Activated CD8-positive, alpha-beta T cell treated with anti-CD3 and anti-CD28 coated beads, Interleukin-2, amount 10 ng/mL, durations not matched to agents 7 days and 5 days (primary cell): ENCODE results near the gene NRAS. TPM values are rescaled to one million over a fixed set of nuclear protein-coding genes. Genes with fewer than 3 reads are reported as not detected.

Experiments
- ATAC-seq: fragments of 150-1000 bp; cut with Tn5 transposase; one replicate; pipeline ENCODE4 v1.10.0; 2021; ENCODE audit warnings: moderate library complexity
- CTCF ChIA-PET: fragments of 350-600 bp; sonication (Branson Sonifier 250); formaldehyde crosslinking; loops from one replicate; lab custom pipeline; 2021; ENCODE audit warnings: antibody characterized with exemption; lab: Charles Lee
- POLR2A ChIA-PET: fragments of 350-600 bp; sonication (Branson Sonifier 250); formaldehyde crosslinking; loops from one replicate; lab custom pipeline; 2021; ENCODE audit warnings: antibody characterized with exemption; lab: Charles Lee
- DNase-seq: peaks from one replicate; pipeline ENCODE4 v3.0.0-alpha.2; 2020
- H3K27ac Mint-ChIP-seq: one replicate; pipeline ENCODE4 v1.8.0; 2021; ENCODE audit warnings: mild to moderate bottlenecking, mixed read lengths
- H3K27me3 Mint-ChIP-seq: one replicate; pipeline ENCODE4 v1.8.0; 2021; ENCODE audit warnings: low read depth, mixed read lengths
- H3K36me3 Mint-ChIP-seq: one replicate; pipeline ENCODE4 v1.8.0; 2021; ENCODE audit warnings: low read depth, mixed read lengths
- H3K4me1 Mint-ChIP-seq: one replicate; pipeline ENCODE4 v1.8.0; 2021; ENCODE audit warnings: low read depth, mixed read lengths
- H3K4me3 Mint-ChIP-seq: one replicate; pipeline ENCODE4 v1.8.0; 2021; ENCODE audit warnings: mild to moderate bottlenecking, mixed read lengths
- H3K9me3 Mint-ChIP-seq: one replicate; pipeline ENCODE4 v1.8.0; 2022; ENCODE audit warnings: mixed read lengths; ENCODE audit not compliant: insufficient read depth
- total RNA-seq, 2 experiments: library from RNA; stranded (reverse); gene quantifications; one replicate each; pipeline ENCODE4 v1.2.3, GENCODE V29; 2021

The NRAS gene
- total RNA-seq, 2 experiments from 2014 or later: 50.3 to 51.7 TPM

DNA sequence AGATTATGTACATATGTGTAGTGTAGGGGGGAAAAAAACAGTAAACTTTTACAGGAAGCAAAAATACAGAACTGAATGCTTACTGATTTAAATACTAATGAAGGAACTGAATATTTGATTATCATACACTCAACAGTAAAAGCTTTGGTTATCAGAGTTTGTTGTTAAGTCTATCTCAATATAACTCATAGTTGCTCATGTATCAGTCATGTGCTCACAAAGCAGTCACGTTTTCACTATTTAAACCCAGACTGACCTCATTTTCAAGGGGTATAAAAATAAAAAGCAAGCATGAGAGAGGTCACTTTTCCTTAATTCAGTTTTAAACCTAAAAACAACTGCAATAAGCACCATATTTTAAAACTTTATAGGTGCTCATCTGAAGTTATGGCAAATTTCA, 6.9 kb upstream of the NRAS start:
- CTCF ChIA-PET: no interaction called here
- peaks cover 75% of the 10 kb centered on the region for H3K36me3 Mint-ChIP-seq
- no peak for ATAC-seq

DNA sequence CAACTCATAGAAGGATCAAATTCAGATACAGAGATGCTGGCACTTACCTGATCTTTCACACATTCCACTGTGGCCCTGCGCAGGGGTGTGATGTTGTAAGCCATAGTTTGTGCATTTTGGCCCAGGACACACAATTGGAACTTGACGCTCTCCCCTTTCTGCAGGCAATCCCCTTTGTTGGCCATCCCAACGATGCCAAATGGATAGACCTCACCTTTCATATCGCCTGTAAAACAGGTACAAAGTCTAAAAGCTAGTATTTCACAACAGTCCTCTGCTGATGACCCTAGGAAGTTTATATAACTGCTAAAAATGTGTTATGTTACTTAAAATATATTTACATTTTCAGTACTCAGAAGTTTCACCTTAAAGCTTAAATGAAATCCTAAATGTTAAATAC, 3.9 kb upstream of the NRAS start:
- no peaks in the 10 kb centered on the region for H3K9me3 Mint-ChIP-seq
- ATAC-seq (no peak), DNase-seq (no peak)
- no peak overlapping the region for H3K27ac Mint-ChIP-seq
- no peak overlapping the region for H3K4me3 Mint-ChIP-seq
- H3K36me3 Mint-ChIP-seq: peaks cover 73% of the 10 kb centered on the region
- CTCF ChIA-PET: no interaction called here
- peaks cover 19% of the 10 kb centered on the region for H3K4me1 Mint-ChIP-seq
- POLR2A ChIA-PET: no interaction called here
- no peaks in the 10 kb centered on the region for H3K27me3 Mint-ChIP-seq

More for the DNA sequence above, 6.9 kb upstream of the NRAS start:
- Mint-ChIP-seq H3K27ac (no peak overlapping the region), H3K4me3 (no peak overlapping the region), H3K27me3 (no peaks in the 10 kb centered on the region), H3K4me1 (peaks cover 5% of the 10 kb centered on the region), H3K9me3 (no peaks in the 10 kb centered on the region)
- DNase-seq: no peak
- POLR2A ChIA-PET: no interaction called here

DNA sequence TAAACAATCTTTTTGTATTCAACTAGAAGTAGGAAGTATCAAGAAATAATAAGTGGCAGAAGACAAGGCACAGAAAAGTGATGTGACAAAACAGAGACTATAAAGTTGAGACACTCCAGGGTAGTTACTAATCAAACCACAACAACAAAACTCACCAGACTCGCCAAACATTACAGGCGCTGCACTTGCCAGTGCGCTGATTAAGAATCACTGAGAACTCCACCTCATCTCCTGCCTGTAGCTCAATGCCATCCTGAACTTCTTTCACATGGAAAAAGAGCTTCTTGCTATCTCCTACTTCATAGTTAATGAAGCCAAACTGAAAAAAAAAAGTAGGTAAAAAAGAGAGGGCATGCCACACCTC, 2.8 kb upstream of the NRAS start:
- Mint-ChIP-seq H3K27ac (no peak overlapping the region), H3K4me1 (peaks cover 20% of the 10 kb centered on the region), H3K27me3 (no peaks in the 10 kb centered on the region)

DNA sequence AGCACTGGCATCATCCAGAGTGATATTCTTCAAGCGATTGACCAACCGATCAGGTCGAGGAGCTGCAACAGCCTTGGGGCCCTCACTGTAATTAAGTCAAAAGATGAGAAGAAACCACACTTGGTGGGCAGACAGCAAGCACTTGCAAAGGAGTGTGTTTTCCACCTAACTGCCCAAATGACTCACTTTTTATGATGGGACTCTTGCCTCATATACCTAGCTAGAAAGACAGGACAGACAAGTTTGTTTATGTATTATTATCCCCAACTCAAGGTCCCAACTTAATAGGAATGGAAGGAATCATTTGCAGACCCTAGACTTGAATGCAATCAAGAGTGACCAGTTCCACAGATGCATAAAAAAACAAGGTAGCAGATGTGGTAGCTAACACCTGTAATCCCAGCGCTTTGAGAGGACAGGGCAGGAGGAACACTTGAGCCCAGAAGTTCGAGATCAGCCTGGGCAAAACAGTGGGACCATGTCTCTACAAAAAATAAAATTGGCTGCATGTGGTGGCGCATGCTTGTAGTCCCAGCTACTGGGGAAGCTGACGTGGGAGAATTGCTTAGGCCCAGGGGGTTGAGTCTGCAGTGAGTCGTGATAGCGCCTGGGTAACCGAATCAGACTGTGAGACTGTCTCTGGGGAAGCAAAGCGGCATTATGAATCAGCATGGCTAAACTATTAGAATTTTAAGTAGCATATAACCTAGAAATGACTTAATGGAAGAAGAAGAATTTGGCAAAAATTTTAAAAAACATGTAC, 2.3 kb upstream of the NRAS start:
- DNase-seq (no peak), ATAC-seq (no peak)
- H3K4me1 Mint-ChIP-seq: peaks cover 23% of the 10 kb centered on the region
- H3K27ac Mint-ChIP-seq: peak overlapping the region; percentile 24
- ChIA-PET CTCF (no interaction called here), POLR2A (no interaction called here)
- H3K36me3 Mint-ChIP-seq: peaks cover 71% of the 10 kb centered on the region
- H3K27me3 Mint-ChIP-seq: no peaks in the 10 kb centered on the region
- H3K4me3 Mint-ChIP-seq: no peak overlapping the region
- no peaks in the 10 kb centered on the region for H3K9me3 Mint-ChIP-seq

More for the DNA sequence above, 2.8 kb upstream of the NRAS start:
- POLR2A ChIA-PET: no interaction called here
- DNase-seq: no peak
- CTCF ChIA-PET: no interaction called here
- ATAC-seq: no peak
- Mint-ChIP-seq H3K4me3 (no peak overlapping the region), H3K9me3 (no peaks in the 10 kb centered on the region), H3K36me3 (peaks cover 70% of the 10 kb centered on the region)

DNA sequence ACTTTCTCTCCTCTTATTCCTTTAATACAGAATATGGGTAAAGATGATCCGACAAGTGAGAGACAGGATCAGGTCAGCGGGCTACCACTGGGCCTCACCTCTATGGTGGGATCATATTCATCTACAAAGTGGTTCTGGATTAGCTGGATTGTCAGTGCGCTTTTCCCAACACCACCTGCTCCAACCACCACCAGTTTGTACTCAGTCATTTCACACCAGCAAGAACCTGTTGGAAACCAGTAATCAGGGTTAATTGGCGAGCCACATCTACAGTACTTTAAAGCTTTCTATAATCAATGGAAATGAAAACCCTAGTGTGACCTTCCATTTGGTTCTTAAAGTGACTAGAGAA, 643 bp downstream of the NRAS start:
- ATAC-seq (no peak), DNase-seq (no peak)
- H3K4me3 Mint-ChIP-seq: peak overlapping the region; percentile 95
- POLR2A ChIA-PET: interaction anchor here (0.5 to 2.2 kb wide), 14 partner anchors 10 to 249 kb away, joined by 3 to 14 read pairs (median 3); partner anchors contain the start of genes BCAS2 and CSDE1
- CTCF ChIA-PET: interaction anchor here (0.7 to 2.0 kb wide), 9 partner anchors 9 to 375 kb away, joined by 3 to 10 read pairs (median 4); partner anchors contain the start of genes CSDE1, DENND2C and SIKE1
- peaks cover 23% of the 10 kb centered on the region for H3K4me1 Mint-ChIP-seq
- no peaks in the 10 kb centered on the region for H3K9me3 Mint-ChIP-seq
- peaks cover 65% of the 10 kb centered on the region for H3K36me3 Mint-ChIP-seq
- H3K27ac Mint-ChIP-seq: peak overlapping the region; percentile 99
- no peaks in the 10 kb centered on the region for H3K27me3 Mint-ChIP-seq

DNA sequence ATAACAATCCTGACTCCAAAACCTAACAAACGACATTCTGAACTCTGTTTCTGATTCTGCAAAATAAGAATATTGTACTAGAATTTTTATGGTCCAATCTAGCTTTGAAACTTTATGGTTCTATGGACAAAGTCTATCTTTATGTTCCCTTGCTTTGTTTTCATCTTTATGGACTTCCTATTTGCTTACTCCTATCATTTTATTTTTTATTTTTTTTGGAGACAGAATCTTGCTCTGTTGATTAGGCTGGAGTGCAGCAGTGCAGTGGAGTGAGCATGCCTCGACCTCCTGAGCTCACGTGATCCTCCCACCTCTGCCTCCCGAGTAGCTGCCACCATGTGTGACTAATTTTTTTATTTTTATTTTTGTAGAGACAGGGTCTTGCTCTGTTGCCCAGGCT, 3.6 kb downstream of the NRAS start:
- CTCF ChIA-PET: no interaction called here
- H3K4me1 Mint-ChIP-seq: peaks cover 21% of the 10 kb centered on the region
- no peaks in the 10 kb centered on the region for H3K27me3 Mint-ChIP-seq
- POLR2A ChIA-PET: interaction anchor here (0.7 kb wide), 1 partner anchor 45 kb away, joined by 3 read pairs; the partner anchor contains the start of gene CSDE1
- DNase-seq: no peak
- H3K4me3 Mint-ChIP-seq: no peak overlapping the region
- peaks cover 54% of the 10 kb centered on the region for H3K36me3 Mint-ChIP-seq
- no peak for ATAC-seq
- no peaks in the 10 kb centered on the region for H3K9me3 Mint-ChIP-seq
- H3K27ac Mint-ChIP-seq: no peak overlapping the region

DNA sequence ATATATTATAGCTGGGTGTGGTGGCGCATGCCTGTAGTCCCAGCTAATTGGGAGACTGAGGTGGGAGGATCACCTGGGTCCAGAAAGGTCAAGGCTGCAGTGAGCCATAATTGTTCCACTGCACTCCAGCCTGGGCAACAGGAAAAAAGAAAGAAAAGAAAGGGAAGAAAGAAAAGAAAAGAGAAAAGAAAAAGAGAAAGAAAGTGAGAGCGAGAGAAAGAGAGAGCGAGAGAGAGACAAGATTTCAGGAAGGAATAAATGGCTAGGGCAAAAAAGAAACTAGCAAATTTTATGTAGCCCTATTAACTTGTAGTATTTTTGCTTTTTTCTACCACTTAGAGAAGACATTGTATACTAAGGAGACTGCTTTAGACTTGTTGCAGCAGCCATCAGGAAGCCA, 6.2 kb downstream of the NRAS start:
- Mint-ChIP-seq H3K27ac (peak overlapping the region; percentile 44), H3K9me3 (no peaks in the 10 kb centered on the region), H3K4me1 (peaks cover 7% of the 10 kb centered on the region), H3K27me3 (no peaks in the 10 kb centered on the region), H3K4me3 (no peak overlapping the region), H3K36me3 (peaks cover 59% of the 10 kb centered on the region)
- ATAC-seq: no peak
- DNase-seq: no peak
- POLR2A ChIA-PET: no interaction called here
- CTCF ChIA-PET: interaction anchor here (1.6 kb wide), 1 partner anchor 364 kb away, joined by 4 read pairs; no protein-coding TSS in a partner anchor

DNA sequence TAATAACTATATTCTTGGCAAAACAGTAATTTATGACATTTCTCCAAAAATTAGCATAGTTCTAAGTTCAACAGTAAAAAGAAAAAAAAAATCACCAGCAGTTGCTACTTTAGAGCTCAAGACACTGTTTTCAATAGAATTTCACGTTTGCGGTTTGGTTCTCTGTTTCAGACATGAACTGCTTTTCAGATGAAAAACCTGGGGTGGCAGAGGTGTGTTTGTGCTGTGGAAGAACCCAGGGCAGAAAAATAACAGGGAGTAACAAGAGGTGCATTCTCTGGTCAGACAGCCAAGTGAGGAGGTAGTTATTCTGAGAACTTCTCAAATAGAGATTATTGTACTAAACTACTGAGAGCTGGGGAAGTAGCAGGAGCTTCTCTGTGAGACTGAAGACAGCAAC, 9.0 kb downstream of the NRAS start:
- ATAC-seq (no peak), DNase-seq (no peak)
- H3K27me3 Mint-ChIP-seq: no peaks in the 10 kb centered on the region
- H3K36me3 Mint-ChIP-seq: peaks cover 50% of the 10 kb centered on the region
- no peaks in the 10 kb centered on the region for H3K9me3 Mint-ChIP-seq
- CTCF ChIA-PET: interaction anchor here (1.2 kb wide), 1 partner anchor 8 kb away, joined by 3 read pairs; no protein-coding TSS in a partner anchor
- H3K4me3 Mint-ChIP-seq: no peak overlapping the region
- peaks cover 3% of the 10 kb centered on the region for H3K4me1 Mint-ChIP-seq
- H3K27ac Mint-ChIP-seq: no peak overlapping the region
- POLR2A ChIA-PET: no interaction called here

DNA sequence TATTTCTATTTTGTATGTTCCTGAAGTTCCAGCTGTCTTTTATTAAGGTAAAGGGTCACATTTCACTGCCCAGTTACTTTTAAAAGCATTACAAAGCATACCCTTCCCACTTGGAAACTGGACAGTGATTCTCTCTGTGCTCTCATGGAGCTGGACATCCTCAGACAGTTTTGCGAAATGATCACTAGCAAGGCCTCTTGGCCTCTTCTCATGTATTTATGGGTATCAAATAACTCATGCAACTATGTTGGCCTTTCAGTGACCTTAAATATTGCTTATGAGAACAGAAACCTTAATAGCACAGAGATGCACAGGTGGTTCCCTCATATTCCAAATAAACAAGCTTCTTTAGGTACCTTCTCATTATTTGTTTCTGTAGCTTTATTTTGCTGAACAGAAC, 13.3 kb downstream of the NRAS start:
- H3K9me3 Mint-ChIP-seq: no peaks in the 10 kb centered on the region
- ChIA-PET CTCF (interaction anchor here (0.9 to 1.0 kb wide), 2 partner anchors 8 to 13 kb away, joined by 3 read pairs; partner anchors contain the start of gene AMPD1), POLR2A (no interaction called here)

DNA sequence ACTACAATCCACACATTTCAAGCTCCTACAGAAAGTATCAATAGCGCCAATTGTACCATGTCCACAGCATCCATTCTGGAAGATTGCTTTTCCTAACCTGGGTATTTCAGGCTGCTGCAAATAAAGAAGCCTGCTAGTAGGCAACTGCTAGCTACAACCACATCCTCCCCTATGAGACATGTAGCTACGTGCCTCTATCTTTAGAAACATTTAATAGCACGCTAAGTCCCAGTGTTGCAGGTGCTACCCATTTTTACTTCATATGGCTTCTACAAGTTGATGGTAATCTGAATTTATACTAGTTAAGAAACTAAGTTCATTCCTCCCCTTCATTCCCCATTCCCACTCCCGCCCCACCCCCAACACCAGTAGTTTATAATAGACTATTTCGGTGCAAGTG, 13.8 kb downstream of the NRAS start:
- Mint-ChIP-seq H3K4me1 (peaks cover 6% of the 10 kb centered on the region), H3K27ac (no peak overlapping the region), H3K4me3 (no peak overlapping the region), H3K36me3 (peaks cover 24% of the 10 kb centered on the region), H3K9me3 (no peaks in the 10 kb centered on the region), H3K27me3 (peaks cover 2% of the 10 kb centered on the region)
- CTCF ChIA-PET: interaction anchor here (0.9 kb wide), 1 partner anchor 13 kb away, joined by 3 read pairs; no protein-coding TSS in a partner anchor
- no peak for DNase-seq
- ATAC-seq: no peak
- POLR2A ChIA-PET: no interaction called here

More for the DNA sequence above, 13.3 kb downstream of the NRAS start:
- H3K4me1 Mint-ChIP-seq: peaks cover 6% of the 10 kb centered on the region
- H3K4me3 Mint-ChIP-seq: no peak overlapping the region
- H3K27me3 Mint-ChIP-seq: peaks cover 2% of the 10 kb centered on the region
- ATAC-seq (no peak), DNase-seq (no peak)
- no peak overlapping the region for H3K27ac Mint-ChIP-seq
- peaks cover 27% of the 10 kb centered on the region for H3K36me3 Mint-ChIP-seq

DNA sequence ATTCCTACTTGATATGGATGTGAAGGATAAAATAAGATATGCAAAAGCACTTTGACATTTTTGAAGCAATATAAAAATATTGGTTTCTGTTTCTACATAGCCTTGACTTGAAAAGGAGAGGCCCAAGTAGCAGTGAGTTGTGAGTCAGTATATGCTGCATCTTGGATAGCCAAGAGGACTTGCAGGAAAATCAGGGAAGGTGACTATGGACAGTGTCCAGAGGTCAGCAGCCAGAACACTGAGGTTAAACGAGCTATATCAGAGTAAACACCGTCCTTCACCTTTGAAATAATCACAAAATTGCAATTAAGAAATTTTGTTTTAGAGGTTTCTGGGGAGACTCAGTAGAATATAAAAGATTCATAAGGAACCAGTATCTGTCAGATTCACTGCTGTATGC, 14.6 kb downstream of the NRAS start:
- peaks cover 4% of the 10 kb centered on the region for H3K27me3 Mint-ChIP-seq
- peaks cover 16% of the 10 kb centered on the region for H3K36me3 Mint-ChIP-seq
- H3K9me3 Mint-ChIP-seq: no peaks in the 10 kb centered on the region
- ATAC-seq (no peak), DNase-seq (no peak)
- ChIA-PET POLR2A (no interaction called here), CTCF (no interaction called here)
- no peak overlapping the region for H3K27ac Mint-ChIP-seq
- H3K4me3 Mint-ChIP-seq: no peak overlapping the region
- H3K4me1 Mint-ChIP-seq: peaks cover 6% of the 10 kb centered on the region

DNA sequence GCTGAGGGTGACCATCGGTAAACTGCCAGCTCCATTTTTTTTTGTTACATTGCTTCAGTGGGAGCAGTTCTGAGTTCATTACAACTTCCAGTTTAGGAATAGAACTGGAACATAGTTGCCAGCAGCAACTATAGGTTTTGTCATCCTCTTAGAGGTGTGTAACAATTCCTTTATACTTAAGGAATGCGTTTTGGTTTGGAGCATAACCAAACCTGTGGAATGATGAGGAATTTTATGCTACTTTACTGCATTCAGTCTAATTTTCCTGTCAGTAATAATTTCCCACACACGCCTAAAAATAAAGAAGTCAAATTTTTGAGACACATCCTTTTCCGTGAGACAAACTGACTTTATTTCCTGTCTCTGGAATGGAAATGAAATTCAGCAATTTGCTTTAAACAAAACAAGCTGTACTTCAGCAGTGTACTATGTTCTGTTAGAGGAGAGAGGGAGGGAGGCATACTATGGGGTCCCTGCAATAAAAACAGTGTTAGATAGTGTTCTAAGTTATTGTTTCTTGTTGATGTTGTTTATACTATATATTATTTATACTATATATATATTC, 16.5 kb downstream of the NRAS start:
- peaks cover 3% of the 10 kb centered on the region for H3K36me3 Mint-ChIP-seq
- peaks cover 6% of the 10 kb centered on the region for H3K4me1 Mint-ChIP-seq
- ATAC-seq (no peak), DNase-seq (no peak)
- CTCF ChIA-PET: no interaction called here
- POLR2A ChIA-PET: no interaction called here
- H3K27ac Mint-ChIP-seq: no peak overlapping the region
- no peak overlapping the region for H3K4me3 Mint-ChIP-seq
- H3K27me3 Mint-ChIP-seq: peaks cover 9% of the 10 kb centered on the region
- no peaks in the 10 kb centered on the region for H3K9me3 Mint-ChIP-seq
